ENCODE measurements around the gene MAPK12.
A peak's percentile ranks its signal among the peaks of the same experiment; 100 is the strongest.

MAPK12 gene

GRCh38 chr22:50226875-50227165 is 34.7 kb downstream of the MAPK12 start:
- DNase-seq: no peak

- DNase-seq: no peak
Observed at GRCh38 chr22:50226063-50226874, 35.2 kb downstream of the MAPK12 start.

- no peak for DNase-seq
Observed at GRCh38 chr22:50225200-50225969, 36.1 kb downstream of the MAPK12 start.

- no peak for DNase-seq
Observed at GRCh38 chr22:50224071-50224470, 37.4 kb downstream of the MAPK12 start.

- no peak for DNase-seq
Observed at GRCh38 chr22:50222508-50222907, 39.0 kb downstream of the MAPK12 start.

GRCh38 chr22:50221410-50222300 is 39.8 kb downstream of the MAPK12 start:
- DNase-seq: no peak

- DNase-seq: no peak
Observed at GRCh38 chr22:50220603-50221409, 40.7 kb downstream of the MAPK12 start.

GRCh38 chr22:50219800-50220602 is 41.5 kb downstream of the MAPK12 start:
- DNase-seq: no peak

- peak; percentile 64 for DNase-seq
Observed at GRCh38 chr22:50218996-50219727, 42.3 kb downstream of the MAPK12 start.

GRCh38 chr22:50218153-50218995 is 43.1 kb downstream of the MAPK12 start:
- no peak for DNase-seq

GRCh38 chr22:50217543-50218152 is 43.8 kb downstream of the MAPK12 start:
- no peak for DNase-seq

- no peak for DNase-seq
Observed at GRCh38 chr22:50216684-50217520, 44.6 kb downstream of the MAPK12 start.

- no peak for DNase-seq
Observed at GRCh38 chr22:50216055-50216683, 45.3 kb downstream of the MAPK12 start.

GRCh38 chr22:50215297-50216054 is 46.0 kb downstream of the MAPK12 start:
- DNase-seq: no peak

GRCh38 chr22:50213263-50213662 is 48.2 kb downstream of the MAPK12 start:
- no peak for DNase-seq

GRCh38 chr22:50211147-50211546 is 50.3 kb downstream of the MAPK12 start:
- DNase-seq: no peak
